ENCODE results near the gene CEP70.

Gene CEP70

DNA sequence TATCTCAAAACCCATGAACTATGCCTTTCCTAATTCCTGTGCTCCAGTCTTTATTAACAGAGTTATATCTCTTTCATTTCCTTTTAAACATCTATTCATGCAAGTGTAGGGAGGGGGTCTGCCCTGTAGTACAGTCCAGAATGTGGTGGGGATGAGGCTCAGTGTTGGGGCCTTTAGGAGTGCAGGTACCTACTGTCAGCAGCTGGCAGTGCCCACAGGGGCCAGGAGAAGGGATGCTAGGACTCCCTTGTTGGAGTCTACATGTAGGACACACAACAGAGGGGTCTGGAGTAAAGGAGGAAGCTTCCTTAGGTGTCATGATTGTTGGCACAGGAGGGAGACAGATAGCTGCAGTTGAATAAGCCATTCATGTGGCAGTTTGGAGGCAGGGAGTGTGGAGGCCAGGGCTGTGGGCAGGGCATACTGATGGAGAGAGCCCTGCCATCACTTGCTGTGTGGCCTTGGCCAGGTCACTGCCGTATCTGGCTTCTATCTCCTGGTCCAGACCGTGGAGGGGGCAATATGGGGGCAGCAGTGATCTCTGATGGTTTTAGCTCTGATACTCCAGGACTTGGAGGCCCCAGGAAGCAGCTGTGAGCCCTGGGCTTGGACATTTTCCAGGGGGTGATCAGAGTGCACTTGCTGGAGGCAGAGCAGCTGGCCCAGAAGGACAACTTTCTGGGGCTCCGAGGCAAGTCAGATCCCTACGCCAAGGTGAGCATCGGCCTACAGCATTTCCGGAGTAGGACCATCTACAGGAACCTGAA is 130.2 kb downstream of the CEP70 start:
- TF ChIP-seq, protein P1, sequence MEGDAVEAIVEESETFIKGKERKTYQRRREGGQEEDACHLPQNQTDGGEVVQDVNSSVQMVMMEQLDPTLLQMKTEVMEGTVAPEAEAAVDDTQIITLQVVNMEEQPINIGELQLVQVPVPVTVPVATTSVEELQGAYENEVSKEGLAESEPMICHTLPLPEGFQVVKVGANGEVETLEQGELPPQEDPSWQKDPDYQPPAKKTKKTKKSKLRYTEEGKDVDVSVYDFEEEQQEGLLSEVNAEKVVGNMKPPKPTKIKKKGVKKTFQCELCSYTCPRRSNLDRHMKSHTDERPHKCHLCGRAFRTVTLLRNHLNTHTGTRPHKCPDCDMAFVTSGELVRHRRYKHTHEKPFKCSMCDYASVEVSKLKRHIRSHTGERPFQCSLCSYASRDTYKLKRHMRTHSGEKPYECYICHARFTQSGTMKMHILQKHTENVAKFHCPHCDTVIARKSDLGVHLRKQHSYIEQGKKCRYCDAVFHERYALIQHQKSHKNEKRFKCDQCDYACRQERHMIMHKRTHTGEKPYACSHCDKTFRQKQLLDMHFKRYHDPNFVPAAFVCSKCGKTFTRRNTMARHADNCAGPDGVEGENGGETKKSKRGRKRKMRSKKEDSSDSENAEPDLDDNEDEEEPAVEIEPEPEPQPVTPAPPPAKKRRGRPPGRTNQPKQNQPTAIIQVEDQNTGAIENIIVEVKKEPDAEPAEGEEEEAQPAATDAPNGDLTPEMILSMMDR (IDR thresholded peaks at IDR 0.05), result no peak
- Histone ChIP-seq H3K27ac (no peak overlapping the region), H3K36me3 (peaks cover 0 to 6% (median 0%) of the 10 kb centered on the region in 3 donors), H3K27me3 (peaks cover 0 to 3% of the 10 kb centered on the region in 2 donors), H3K9me3 (no peaks in the 10 kb centered on the region), H3K4me1 (no peaks in the 10 kb centered on the region), H3K4me3 (no peak overlapping the region)
- intact Hi-C loops (cut with DNase I; ENCODE audit: low total_unique reads), result no loop called here
- DNase-seq, result no peak

DNA sequence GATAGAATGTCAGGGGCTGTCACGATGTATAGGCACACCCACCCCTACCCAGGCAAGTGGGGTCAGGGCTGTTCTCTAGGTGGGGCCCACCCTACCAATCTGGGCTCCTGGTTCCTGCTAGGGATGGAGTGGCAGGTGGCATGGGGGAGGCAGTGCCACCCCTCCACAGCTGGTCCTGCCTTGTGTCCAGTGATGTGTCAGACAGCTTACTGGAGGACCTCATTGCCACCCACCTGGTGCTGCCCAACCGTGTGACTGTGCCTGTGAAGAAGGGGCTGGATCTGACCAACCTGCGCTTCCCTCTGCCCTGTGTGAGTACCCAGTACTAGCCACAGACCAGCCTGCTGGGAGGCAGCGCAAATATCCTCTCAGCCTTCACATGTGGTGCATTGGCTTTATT is 132.2 kb downstream of the CEP70 start:
- Histone ChIP-seq H3K9me3 (no peaks in the 10 kb centered on the region), H3K36me3 (peaks cover 0 to 6% (median 0%) of the 10 kb centered on the region in 3 donors), H3K27me3 (peaks cover 0 to 3% of the 10 kb centered on the region in 2 donors), H3K4me1 (no peaks in the 10 kb centered on the region), H3K4me3 (no peak overlapping the region), H3K27ac (no peak overlapping the region)
- intact Hi-C loops (cut with DNase I; ENCODE audit: low total_unique reads), result no loop called here
- no peak for DNase-seq
- TF ChIP-seq, protein P1 (IDR thresholded peaks at IDR 0.05), result no peak

DNA sequence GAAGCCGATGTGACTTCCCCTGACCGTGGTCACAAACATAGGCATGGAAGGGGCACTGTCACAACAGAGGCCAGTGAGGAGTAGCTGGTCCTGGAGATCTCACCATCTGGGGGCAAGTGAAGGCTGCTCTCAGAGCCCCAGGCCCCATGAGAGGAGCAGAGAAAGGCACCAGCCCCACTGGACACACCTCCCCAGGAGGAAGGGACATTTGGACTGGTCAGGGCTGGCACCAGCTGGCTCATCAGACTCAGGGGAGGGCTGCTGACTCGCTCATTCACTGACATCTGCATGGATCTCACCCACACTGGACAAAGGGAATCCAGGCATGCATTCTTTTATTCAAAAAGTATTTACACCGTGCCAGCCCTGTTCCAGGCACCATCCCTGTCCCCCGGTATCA is 132.8 kb downstream of the CEP70 start:
- DNase-seq, result no peak
- TF ChIP-seq, protein P1 (IDR thresholded peaks at IDR 0.05), result no peak
- no peaks in the 10 kb centered on the region for H3K9me3 ChIP-seq
- H3K4me3 ChIP-seq, result no peak overlapping the region
- H3K27ac ChIP-seq, result no peak overlapping the region
- no peaks in the 10 kb centered on the region for H3K4me1 ChIP-seq
- peaks cover 0 to 3% of the 10 kb centered on the region in 2 donors for H3K27me3 ChIP-seq
- peaks cover 0 to 6% (median 0%) of the 10 kb centered on the region in 3 donors for H3K36me3 ChIP-seq
- intact Hi-C loops (cut with DNase I; ENCODE audit: low total_unique reads), result no loop called here

- TF ChIP-seq, protein P1 (IDR thresholded peaks at IDR 0.05), result no peak
- intact Hi-C loops (cut with DNase I; ENCODE audit: low total_unique reads), result no loop called here
- no peak for DNase-seq
- Histone ChIP-seq H3K9me3 (no peaks in the 10 kb centered on the region), H3K36me3 (peaks cover 0 to 6% (median 0%) of the 10 kb centered on the region in 3 donors), H3K4me3 (no peak overlapping the region), H3K4me1 (no peaks in the 10 kb centered on the region), H3K27ac (no peak overlapping the region), H3K27me3 (peaks cover 0 to 3% of the 10 kb centered on the region in 2 donors)
Observed at GRCh38 chr3:138460536-138461205, 133.4 kb downstream of the CEP70 start.

DNA sequence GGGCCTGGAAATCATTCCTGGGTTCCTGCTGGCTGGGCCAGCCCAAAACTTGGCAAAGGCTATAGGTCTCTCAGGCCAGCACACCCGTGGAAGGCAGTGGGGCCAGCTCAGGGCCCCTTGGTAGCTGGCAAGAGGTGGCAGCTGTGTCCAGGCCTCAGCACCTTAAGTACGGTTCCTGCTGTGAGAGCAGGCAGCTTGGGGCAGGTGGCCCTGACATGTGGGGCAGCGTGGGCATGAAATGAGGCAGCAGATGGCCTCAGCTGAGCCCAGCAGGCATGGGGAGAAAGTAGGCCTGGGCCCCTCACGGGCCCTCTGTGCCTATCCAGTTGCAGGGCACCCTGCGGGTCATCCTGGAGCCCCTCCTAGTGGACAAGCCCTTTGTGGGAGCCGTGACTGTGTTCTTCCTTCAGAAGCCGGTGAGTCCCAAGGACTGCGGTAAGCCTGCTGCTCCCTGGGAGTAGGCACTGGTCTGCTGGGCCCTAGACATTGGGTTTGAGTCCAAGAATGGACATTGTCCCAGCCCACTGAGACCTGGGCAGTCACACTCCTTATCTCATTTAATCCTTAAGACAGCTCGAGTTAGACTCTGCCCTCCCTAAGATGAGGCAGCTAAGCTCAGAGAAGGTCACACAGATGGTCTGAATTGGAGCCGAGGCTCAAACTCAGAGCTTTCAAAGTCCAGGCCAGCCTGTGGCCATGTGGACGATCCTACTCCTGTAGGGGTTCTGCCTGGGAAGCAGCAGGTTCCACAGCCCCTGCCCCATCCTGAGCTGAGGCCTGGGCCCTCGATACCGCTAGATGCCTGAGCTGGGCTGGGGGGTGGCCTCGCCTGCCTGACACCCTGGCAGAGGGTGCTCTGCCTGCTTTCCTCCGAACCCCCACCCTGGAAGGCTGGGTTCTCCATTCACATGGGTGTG is 134.2 kb downstream of the CEP70 start:
- H3K9me3 ChIP-seq, result no peaks in the 10 kb centered on the region
- intact Hi-C loops (cut with DNase I; ENCODE audit: low total_unique reads), result no loop called here
- peaks cover 0 to 3% of the 10 kb centered on the region in 2 donors for H3K27me3 ChIP-seq
- TF ChIP-seq, protein P1 (IDR thresholded peaks at IDR 0.05), result no peak
- no peaks in the 10 kb centered on the region for H3K4me1 ChIP-seq
- peaks cover 0 to 6% (median 0%) of the 10 kb centered on the region in 3 donors for H3K36me3 ChIP-seq
- no peak overlapping the region for H3K4me3 ChIP-seq
- DNase-seq, result peak in 1 of 2 donors; percentile 48
- H3K27ac ChIP-seq, result no peak overlapping the region
